GM21381 (cell line): ENCODE results near the gene ARX.

Experiments
- ATAC-seq: cut with Tn5 transposase; IDR thresholded peaks from one replicate; pipeline ENCODE4 v1.9.1; 2021; ENCODE audit warnings: mild to moderate bottlenecking, moderate library complexity; ENCODE audit not compliant: unreplicated experiment

The ARX gene

DNA sequence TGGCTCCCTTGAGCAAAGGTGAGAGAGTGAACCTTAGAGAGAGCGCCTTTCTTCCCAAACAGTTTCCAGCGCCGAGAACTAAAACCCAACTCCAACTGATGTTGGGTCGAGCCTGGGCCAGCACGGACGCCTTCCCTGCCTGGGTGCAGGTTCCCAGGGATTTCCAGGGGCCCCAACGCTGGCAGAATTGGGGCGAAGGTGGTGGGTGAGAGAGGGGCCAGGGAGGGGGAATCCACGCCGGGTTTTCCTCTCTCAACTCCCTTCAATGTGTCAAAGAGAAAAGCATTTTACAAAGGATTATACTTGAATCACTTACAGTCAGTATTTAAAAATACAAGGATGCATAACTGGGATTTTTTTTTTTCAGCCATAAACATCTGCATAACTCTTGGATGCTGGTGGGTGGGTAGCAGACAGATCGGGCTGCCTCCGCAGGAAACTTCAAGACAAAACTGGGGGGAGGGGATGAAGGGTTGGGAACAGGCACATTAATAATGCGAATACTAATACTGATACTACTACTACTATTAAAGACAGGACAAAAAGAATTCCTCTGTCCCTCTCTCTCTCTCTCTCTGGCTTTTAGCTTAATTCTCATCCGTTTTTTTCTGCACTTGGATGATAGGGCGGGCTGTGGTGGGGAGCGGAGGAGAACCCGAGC, 1.3 kb upstream of the ARX start:
- ATAC-seq = no peak

DNA sequence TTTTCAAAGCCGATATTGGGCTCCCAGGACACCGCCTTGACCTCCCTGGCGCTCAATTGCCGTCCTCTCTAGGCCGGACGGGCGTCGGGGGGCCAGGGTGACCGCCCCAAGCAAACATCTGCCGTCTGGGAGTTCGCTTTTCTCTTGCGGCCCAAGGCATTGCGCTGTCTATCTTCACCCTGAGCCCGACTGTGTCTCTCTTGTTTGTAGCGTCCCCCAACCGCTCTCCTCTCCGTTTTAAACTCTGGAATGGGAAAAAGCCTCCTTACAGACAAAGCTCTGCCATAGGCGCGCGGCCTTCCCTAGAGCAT, 551 bp upstream of the ARX start:
- ATAC-seq = no peak

DNA sequence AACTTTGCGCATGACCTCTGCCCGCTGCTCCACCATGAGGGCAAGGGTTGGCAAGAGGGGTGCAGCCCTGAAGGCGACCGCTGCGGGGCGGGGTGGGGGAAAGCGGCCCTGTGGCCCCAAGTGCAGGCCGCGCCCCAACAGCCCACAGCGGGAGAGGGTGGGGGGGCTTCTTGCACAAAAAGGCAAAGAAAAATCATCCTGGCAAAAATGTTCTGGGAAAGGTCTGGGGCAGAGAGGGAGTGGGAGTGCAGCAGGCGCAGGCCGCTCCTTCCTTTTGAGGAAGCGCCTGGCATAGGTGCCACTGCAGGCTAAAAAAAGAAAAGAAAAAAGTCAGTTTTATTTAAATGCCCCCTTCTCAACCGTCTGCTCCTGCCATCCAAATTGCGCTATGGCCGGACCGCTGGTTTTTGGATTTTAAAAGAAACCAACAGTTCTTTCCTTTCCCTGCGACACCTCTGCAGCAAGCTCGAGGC, 1.4 kb downstream of the ARX start:
- no peak for ATAC-seq

DNA sequence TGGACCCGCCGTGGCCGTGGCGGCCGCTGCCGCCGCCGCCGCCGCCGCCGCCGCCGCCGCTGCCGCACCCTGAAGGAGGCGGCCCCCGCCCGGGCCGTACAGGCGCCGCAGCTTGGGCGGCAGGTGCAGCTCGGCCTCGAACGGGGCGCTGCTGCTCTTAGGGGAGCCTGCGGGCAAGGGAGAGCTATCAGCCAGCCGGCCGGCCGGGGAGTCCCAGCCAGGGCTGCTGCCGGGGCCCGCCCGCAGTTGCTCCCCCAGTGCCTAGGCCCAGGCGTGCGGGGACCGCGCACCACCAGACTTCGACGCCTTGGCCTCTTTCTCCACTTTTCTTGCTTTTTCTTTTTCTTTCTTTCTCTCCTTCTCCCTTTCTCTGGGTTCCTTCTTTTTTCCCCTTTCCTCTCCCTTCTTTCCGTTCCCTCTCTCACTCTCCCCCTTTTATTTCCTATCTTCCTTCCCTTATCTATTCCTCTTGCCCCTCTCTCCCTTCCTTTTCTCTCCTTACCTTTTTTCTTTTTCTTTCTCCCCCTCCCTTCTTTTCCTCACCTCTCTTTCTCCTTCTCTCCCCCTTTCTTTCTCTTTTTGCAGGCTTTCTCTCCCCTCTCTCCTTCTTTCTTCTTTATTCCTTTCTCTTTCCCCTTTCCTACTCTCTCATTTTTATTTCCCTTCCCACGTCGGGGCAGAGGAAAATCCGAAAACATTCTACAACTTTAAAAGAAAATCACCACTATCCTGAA, 2.0 kb downstream of the ARX start:
- no peak for ATAC-seq

DNA sequence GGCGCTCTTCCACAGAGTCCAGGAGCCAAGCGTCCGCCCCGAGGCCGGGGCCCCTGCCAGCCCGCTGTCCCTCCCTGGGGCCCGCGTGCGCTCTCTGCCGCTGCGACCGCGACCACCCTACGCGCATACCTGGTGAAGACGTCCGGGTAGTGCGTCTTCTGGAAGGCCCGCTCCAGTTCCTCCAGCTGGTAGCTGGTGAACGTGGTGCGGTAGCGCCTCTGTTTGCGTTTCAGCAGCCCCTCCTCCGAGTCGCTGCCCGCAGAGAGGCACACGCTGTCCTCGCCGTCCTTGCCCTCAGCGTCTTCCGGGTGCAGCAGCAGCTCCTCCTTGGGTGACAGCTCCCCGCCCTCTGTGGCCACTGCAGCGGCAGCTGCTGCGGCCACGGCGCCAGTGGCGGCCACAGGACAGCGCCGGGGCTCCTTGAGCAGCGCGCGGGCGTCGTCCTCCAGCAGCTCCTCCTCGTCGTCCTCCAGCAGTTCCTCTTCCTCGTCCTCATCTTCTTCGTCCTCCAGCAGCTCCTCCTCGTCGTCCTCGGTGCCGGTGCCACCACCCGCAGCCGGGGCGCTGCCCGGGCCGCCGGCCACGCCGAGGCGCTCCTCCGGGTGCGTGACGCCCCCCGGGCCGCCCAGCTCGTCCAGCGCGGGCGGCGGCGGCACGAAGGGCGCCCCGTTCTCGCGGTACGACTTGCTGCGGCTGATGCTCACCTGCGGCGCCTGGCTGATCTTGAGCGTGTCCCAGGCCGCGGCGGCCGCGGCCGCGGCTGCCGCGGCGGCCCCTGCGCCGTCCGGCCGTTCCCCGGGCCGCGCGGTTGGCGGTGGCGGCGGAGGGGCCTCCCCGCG, 2.8 kb downstream of the ARX start:
- ATAC-seq = no peak

DNA sequence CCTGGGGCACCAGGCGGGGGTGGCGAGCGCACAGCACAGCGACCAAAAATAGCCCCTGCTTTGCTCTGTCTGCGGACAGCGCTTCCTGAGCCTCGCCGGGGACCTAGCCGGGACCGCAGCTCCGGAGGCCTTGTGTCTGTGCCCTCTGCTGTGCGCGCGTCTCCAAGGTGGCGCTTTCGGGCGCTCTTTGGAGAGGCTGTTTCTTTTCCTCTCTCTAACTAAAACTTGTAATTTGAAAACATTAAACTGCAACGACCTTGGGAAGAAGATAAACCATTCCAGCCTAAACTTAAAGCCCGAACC, 3.4 kb downstream of the ARX start:
- ATAC-seq = no peak

DNA sequence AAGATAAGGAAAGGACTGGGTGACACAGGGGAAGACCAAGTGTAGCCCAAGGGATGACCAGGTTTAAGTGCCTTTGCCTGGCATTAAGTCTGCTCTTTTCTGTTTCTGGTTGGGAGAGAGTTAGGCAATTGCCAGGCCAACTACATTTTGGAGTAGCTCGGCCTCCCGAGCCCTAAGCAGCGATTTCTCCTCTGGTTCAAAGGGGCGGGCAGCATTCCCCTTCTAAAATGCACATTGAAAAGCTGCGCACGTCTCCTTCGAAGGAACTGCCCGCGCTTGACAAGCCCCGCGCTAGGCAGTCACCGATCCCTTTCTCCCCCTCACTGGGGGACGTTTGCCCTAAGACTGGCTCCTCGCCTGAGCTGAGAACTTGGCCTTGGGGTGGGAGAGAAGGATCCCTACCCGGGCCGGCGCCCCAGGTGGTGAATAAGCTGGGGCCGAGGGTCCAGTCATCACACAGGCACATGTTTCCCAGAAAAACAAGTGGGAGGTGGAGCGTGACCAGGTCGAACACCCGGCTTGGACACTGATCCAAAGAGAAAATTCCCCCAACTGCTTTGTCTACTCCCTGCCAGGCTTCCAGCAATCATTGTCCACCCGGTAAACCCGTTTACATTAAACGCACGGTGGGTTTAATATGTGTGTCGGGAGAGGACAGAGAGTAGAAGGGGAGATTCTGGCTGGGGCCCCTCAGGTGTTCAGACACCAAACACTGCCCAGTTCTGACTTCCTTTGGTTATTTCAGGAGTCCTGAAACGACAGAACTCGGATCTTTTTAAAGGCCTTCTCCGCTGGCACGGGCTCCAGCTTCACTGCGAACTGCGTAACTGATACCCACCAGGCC, 4.0 kb downstream of the ARX start:
- no peak for ATAC-seq

DNA sequence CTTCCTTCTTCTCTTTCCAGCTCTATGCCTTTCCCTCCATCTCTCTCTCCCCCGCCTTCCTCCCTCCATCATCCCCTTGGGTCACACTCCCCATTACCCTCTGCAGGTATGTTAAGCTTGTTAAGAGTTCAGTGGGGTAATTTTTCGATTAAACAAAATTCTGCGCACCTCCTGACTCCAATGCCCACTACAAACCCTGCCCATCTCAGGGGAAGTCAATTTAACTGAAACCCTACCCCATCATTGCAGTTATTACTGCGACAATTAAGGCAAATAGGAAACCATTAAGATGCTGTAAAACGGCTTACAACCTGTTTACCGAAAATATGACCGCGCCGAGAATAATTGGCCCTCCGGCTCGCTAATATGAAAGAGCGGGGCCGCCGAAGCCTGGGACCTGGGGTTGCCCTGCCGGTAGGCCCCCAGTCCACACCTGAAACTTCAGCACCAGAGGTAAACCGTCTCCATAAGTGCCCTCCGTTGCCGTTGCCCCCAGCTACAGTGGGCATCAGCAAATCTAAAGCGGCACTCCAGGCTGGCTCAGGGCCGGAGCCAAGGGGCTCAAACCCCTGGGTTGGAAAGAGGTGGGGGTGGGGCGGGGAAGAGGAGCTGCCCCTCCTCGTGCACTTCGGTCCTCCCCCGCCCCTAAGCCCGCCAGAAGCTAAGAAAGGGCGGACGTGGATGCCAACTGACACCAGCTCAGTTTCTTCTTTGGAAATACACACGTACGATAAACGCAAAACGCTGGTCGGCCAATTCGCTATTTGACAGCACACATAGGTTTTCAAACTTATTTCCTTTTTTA, 4.8 kb downstream of the ARX start:
- ATAC-seq = no peak

DNA sequence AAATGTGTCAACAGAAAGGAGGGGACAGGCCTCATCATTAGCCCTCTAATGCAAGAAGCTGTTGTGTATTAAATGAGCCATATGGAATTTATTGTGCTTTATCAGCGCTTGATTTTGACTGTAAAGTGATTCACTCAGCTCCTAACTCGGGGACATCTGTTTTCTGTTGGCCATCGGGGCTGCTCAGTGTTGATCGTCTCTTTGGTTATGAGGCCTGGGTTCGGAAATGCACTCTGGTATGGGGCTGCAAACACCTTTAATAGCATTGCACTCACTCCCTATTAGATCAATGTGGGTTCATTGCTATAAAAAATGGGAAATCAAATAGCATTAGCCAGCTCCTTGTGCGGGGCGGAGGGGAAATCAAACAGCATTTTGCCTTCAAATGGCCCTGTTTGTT, 6.4 kb downstream of the ARX start:
- no peak for ATAC-seq

DNA sequence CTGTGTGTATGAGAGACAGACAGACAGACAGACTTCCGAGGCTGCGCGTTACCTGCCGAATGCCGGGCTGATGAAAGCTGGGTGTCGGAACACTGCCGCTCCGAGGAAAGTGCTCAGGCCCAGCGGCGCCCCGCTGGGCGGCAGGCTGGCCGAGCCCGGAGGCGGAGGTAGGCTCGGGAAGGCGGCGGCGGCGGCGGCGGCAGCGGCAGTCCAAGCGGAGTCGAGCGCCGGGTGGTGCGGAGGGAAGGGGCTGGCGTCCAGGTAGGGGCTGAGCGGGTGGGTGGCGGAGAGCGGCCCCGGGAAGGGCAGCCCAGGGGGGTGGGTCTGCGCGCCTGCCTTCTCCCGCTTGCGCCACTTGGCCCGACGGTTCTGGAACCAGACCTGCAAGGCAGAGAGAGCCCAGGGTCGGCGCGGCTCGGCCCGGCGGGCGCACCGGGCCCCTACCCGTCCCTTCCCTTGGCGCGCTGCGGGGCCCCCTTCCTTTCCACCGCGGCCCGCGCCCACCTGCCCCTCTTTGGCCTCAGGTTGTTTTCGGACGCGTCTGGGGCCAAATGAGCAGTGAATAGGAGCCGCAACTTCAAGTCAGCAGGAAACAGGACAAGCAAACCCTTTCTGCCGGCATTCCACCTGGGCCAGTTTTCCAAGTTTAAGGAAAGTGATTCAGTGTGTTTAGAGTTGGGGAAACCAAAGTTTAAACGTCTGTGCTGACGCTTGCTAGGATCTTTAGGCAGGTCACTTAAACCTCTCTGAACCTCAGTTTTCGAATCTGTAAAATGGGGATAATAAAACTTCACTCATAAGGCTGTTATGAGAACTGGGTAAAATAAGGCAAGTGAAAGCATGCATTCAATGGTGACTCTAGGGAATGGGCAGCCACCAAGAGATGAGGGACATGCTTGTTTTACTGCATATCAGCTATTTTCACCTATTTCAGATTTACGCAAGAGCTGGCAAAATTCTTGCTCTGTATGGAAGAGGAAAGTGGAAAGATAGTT, 8.4 kb downstream of the ARX start:
- ATAC-seq = no peak

DNA sequence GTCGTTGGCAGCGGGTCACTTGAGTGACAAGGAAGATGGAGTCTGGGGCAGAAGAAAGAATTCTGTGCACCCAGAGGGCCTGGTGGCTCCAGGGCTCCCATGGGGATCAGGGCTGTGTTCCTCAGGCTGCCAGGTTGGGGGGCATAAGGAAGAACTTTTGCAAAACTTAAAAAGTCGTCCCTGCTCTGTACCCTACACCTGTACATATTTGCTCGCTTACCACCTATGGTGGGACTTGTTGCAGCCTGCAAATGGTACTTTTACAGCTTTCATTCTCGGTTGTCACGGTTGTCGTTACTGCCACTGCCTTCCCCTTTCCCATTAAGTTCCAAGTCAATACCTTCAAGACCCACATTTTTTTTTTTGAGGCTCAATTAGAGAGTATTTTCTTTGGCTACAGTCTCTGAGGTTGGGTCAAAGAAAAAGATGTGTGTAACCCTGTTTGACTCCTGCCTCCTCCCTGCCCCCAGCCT, 9.1 kb downstream of the ARX start:
- no peak for ATAC-seq

DNA sequence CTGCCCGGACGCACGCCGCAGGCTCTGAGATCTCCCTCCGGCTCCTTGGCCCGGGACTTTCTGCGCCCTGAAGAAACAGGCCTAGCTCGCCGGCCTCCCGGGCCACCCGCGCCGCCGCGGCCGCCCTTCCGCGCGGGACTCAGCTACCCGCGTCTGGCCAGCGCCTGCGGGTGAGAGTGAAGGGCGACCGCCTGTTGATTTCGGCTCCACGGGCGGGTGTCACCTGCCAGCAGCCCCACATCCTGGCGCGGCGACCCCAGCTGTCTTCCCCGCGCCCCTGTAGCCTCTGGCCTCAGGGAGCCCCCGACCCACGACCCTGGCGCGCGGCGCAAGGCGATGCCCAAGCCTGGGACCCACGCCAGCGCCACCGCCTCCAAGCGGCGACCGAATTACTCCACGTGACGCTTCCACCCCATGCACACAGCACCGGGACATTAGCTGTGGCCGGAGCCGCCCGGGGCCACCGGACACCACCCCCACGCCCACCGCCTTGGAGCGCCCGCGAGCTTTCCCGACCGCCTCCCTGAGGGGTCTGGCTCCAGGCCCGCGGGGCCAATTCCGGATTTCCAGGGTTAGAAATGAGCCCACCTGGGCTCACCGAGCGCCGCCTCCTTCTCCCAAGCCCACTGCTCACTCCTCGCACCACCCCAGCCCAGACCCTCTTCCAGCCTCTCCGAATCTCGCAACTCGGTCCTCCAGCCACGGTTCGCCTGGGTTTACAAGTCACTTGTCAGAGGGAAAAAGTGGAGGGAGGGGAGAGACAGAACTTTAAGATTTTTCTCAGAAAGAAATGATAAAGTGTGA, 10.2 kb downstream of the ARX start:
- ATAC-seq = no peak

DNA sequence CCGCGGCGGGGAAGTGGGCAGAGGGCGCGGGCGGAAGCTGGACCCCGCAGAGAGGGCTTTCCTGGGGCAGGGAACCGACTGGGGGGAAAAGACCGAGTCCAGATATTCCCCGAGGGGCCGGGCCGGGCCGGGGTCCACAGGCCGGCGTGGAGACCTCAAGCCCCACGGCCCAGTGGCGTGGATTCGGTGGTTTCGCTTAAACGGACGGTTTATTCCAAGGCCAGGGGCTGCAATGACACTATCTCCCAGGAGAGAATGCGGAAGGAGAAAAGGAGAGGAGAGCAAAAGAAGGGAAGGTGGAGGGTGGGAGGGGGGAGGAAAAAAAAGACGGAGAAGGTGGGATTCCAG, 10.8 kb downstream of the ARX start:
- ATAC-seq = no peak

DNA sequence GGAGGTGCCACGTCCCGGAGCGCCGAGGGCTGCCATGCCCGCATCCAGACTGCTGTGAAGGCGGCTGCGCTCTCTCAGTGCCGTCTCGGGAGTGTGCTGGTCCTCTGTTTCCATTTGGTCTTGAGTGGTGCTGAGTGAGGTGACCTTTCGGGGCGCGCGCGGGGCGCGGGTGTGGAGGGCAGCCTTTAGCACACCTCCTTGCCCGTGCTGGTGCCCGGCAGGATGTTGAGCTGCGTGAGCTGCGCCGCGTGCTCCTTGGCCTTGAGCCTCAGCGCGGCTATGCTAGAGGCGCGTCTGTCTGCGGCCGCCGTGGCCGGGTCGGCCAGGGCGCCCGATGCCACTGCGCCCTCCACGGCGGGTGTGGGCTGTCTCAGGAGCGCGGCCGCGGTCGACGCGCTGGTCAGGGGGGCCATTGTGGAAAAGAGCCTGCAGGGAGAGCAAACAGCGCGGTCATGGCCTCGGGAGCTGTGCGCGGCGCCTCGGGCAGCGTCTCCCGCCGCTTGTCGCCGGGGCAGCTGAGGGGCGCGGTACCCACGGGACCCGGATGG, 11.2 kb downstream of the ARX start:
- ATAC-seq = no peak

DNA sequence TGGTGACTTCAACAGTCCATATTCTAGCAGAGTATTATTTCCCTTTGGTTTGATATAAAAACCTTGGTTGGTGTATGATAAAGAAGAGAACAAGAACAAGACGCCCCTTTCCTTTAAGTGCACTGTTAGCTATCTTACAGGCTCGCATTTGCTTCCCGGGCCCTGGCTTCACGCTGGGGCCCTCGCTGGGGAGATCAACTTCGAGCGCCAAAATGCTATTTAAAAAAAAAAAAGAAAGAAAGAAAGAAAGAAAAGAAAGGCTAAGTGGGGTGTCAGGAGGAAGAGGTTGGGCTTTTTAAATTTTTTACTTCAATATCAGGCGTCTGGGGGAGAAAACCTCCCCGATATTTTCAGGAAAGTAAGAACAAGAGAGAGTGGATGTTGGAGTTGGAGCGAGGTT, 11.7 kb downstream of the ARX start:
- ATAC-seq = no peak

DNA sequence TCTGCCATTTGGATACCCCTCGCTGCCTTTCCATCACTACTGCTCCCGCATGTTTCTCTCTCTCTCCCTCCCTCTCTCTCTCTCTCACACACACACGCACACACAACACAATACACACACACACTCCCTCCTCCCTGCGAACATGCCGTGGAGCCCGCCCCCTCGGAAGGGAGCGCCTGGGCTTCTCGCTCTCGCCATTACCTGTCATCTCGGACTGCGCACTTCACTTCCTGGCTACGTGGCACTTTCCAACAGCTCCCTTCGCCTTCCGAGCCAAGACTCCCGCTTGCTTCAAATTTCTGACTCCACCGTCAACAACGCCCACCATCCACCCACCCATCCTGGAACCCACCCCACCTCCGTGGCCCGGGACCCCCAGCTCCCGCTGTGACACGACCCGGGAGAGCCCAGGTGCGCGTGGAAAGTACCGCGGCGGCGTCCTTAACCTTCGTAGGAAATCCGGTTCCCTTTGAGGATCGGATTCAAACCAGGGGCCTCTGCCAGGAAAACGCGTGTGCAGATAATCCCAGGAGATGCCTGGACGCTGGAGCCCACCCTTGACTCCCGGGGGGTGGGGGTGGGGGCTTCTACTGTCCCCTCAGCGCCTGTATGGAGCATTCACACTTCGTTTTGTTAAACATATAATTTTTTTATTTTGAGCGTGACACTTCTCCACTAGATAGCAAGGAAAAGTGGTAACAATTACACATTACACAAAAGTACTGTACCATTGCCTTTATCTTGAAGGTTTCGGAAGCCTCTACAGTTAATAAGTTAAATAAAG, 12.5 kb downstream of the ARX start:
- ATAC-seq = no peak

DNA sequence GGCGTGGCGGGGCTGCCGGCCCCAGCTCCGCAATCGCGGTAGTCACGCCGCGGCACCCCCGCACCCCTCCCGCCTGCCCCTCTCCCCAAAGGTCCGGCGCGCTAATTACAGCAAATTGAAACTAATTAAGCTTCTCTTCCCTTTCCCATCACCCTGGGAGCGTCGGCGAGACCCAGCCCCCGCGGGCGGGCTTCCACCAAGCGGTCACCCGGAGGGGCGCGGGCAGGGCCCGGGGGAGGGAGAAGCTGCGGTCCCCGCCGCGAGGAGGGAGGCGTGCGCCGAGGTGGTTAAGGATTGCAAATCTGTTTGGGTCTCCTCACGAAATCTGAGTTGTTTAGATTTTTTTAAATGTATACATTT, 13.1 kb downstream of the ARX start:
- no peak for ATAC-seq
